PC-9 (cell line): Measurements from ENCODE around the gene TMPRSS7.

Experiments
- EZH2 ChIP-seq: fragments of 200-600 bp; sonication (generic); IDR thresholded peaks from 2 replicates; pipeline ENCODE4 v1.8.0; 2017; ENCODE audit warnings: antibody characterized with exemption, low read depth
- TF ChIP-seq, protein P1 (sequence below): fragments of 200-600 bp; sonication (generic); conservative IDR thresholded peaks from 2 replicates; pipeline ENCODE4 v1.6.1; 2017; ENCODE audit warnings: mixed run types, antibody characterized with exemption, mild to moderate bottlenecking, moderate library complexity

GRCh38 chr3:112027826-112028225, 6.7 kb upstream of the TMPRSS7 start:
- TF ChIP-seq, protein P1, sequence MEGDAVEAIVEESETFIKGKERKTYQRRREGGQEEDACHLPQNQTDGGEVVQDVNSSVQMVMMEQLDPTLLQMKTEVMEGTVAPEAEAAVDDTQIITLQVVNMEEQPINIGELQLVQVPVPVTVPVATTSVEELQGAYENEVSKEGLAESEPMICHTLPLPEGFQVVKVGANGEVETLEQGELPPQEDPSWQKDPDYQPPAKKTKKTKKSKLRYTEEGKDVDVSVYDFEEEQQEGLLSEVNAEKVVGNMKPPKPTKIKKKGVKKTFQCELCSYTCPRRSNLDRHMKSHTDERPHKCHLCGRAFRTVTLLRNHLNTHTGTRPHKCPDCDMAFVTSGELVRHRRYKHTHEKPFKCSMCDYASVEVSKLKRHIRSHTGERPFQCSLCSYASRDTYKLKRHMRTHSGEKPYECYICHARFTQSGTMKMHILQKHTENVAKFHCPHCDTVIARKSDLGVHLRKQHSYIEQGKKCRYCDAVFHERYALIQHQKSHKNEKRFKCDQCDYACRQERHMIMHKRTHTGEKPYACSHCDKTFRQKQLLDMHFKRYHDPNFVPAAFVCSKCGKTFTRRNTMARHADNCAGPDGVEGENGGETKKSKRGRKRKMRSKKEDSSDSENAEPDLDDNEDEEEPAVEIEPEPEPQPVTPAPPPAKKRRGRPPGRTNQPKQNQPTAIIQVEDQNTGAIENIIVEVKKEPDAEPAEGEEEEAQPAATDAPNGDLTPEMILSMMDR, result no peak
- TF ChIP-seq EZH2, result no peak
